Hindlimb muscle (tissue), 1 donor: ENCODE measurements around the gene CFAP73. TPM values are rescaled to one million over a fixed set of nuclear protein-coding genes. Genes with fewer than 3 reads are reported as not detected.
"Not testable (repeated sequence)": the region's sequence is repeated elsewhere in the genome, so short reads cannot be mapped to it uniquely, and the experiment has no call there.

Source experiments
- DNase-seq: peaks from one replicate; pipeline ENCODE4 v3.0.0-alpha.2; 2013
- polyA plus RNA-seq: library from polyadenylated mRNA; unstranded; fragments of 120-200 nt; gene quantifications from one replicate; pipeline ENCODE4 v1.2.1, GENCODE V29; 2013; ENCODE audit not compliant: insufficient read length

CFAP73 gene
- polyA plus RNA-seq = not detected

GRCh38 chr12:113149361-113150150 lies at the start of gene CFAP73:
Gene CFAP73, plus strand, starts transcription at chr12:113149724. Its CDS starts 134 bp downstream, at chr12:113149858.
- DNase-seq = peak; percentile 47

- DNase-seq = no peak
Observed at GRCh38 chr12:113099764-113100163, 49.8 kb upstream of the CFAP73 start.

- no peak for DNase-seq
Observed at GRCh38 chr12:113101751-113102150, 47.8 kb upstream of the CFAP73 start.

- DNase-seq = no peak
Observed at GRCh38 chr12:113102811-113103210, 46.7 kb upstream of the CFAP73 start.

GRCh38 chr12:113103756-113104450 lies 45.6 kb upstream of the CFAP73 start:
- no peak for DNase-seq

- no peak for DNase-seq
Observed at GRCh38 chr12:113104953-113105510, 44.5 kb upstream of the CFAP73 start.

- no peak for DNase-seq
Observed at GRCh38 chr12:113105606-113106271, 43.8 kb upstream of the CFAP73 start.

GRCh38 chr12:113106361-113106760 lies 43.2 kb upstream of the CFAP73 start:
- DNase-seq = no peak

- no peak for DNase-seq
Observed at GRCh38 chr12:113108308-113108707, 41.2 kb upstream of the CFAP73 start.

GRCh38 chr12:113109360-113109759 lies 40.2 kb upstream of the CFAP73 start:
- DNase-seq = no peak

GRCh38 chr12:113109872-113110599 lies 39.5 kb upstream of the CFAP73 start:
- no peak for DNase-seq

- no peak for DNase-seq
Observed at GRCh38 chr12:113111247-113111646, 38.3 kb upstream of the CFAP73 start.

- no peak for DNase-seq
Observed at GRCh38 chr12:113112043-113112899, 37.3 kb upstream of the CFAP73 start.

- DNase-seq = no peak
Observed at GRCh38 chr12:113113397-113113796, 36.1 kb upstream of the CFAP73 start.

- no peak for DNase-seq
Observed at GRCh38 chr12:113114447-113115178, 34.9 kb upstream of the CFAP73 start.

GRCh38 chr12:113115455-113116126 lies 33.9 kb upstream of the CFAP73 start:
- DNase-seq = no peak

GRCh38 chr12:113116875-113117274 lies 32.6 kb upstream of the CFAP73 start:
- DNase-seq = no peak

- DNase-seq = not testable (repeated sequence)
Observed at GRCh38 chr12:113117684-113118083, 31.8 kb upstream of the CFAP73 start.

- DNase-seq = no peak
Observed at GRCh38 chr12:113118142-113118541, 31.4 kb upstream of the CFAP73 start.
